Testis (tissue), 3 donors: ENCODE data around the gene VPS29. TPM values are rescaled to one million over a fixed set of nuclear protein-coding genes. Genes with fewer than 3 reads are reported as not detected.

Source experiments
- DNase-seq: peaks from one replicate; pipeline ENCODE4 v3.0.0-alpha.2; 2019
- H3K27ac ChIP-seq, 2 donors: fragments of 200-600 bp; sonication (generic); one replicate each; pipeline ENCODE4 v1.5.1; 2019
- H3K27me3 ChIP-seq: fragments of 200-600 bp; sonication (generic); one replicate; pipeline ENCODE4 v1.5.1; 2019
- H3K36me3 ChIP-seq: fragments of 200-600 bp; sonication (generic); one replicate; pipeline ENCODE4 v1.5.1; 2017; ENCODE audit warnings: low read depth; ENCODE audit errors: missing control alignments
- H3K4me1 ChIP-seq: fragments of 200-600 bp; sonication (generic); one replicate; pipeline ENCODE4 v1.5.1; 2019
- H3K4me3 ChIP-seq, 2 donors: fragments of 200-600 bp; sonication (generic); one replicate each; pipeline ENCODE4 v1.5.1; 2017 to 2019
- H3K9me3 ChIP-seq: fragments of 200-600 bp; sonication (generic); one replicate; pipeline ENCODE4 v1.5.1; 2017
- CTCF ChIP-seq, 3 experiments: fragments of 450-650 bp in 2 of 3; fragments of 200-600 bp in 1 of 3; sonication (generic) in 1 of 3; IDR thresholded peaks; one replicate each; pipeline ENCODE4 v1.5.1; 2016 to 2019; ENCODE audit warnings: antibody characterized with exemption in 3 of 3, mild to moderate bottlenecking in 2 of 3, moderate library complexity in 1 of 3
- POLR2A ChIP-seq: fragments of 450-650 bp; IDR thresholded peaks from one replicate; pipeline ENCODE4 v1.6.1; 2017; ENCODE audit warnings: antibody characterized with exemption, mild to moderate bottlenecking, moderate library complexity
- WGBS, 2 donors: methylation state at CpG; one replicate each; pipeline ENCODE4 v1.1.5; 2018; 5-methylcytosine and 5-hydroxymethylcytosine counted together
- intact Hi-C: fragments of 100-400 bp; cut with DNase I; formaldehyde crosslinking; loops from one replicate; pipeline ENCODE4 v1.15.1; 2023; ENCODE audit warnings: low total_unique reads
- polyA plus RNA-seq: library from polyadenylated mRNA; stranded (reverse); fragments of 350-450 nt; fragmentation: Illumina TruSeq; extraction: RNeasy Lipid Tissue Mini Kit (QIAGEN cat#74804); gene quantifications from one replicate; pipeline ENCODE4 v1.2.3, GENCODE V29; 2014; ENCODE audit warnings: low read depth, low replicate concordance; ENCODE audit not compliant: insufficient read depth
- total RNA-seq, 2 donors: library from RNA; depleted of rRNA; stranded (reverse); fragments of >200 nt; gene quantifications; one replicate each; pipeline ENCODE4 v1.2.3, GENCODE V29; 2016

VPS29 gene
- total and polyA plus RNA-seq, 3 donors from 2014 or later = 66.3 to 81.9 (median 74.5) TPM

GRCh38 chr12:110536834-110537604 lies 35.1 kb upstream of the VPS29 start:
- peaks cover under 1% of the 10 kb centered on the region for H3K4me1 ChIP-seq
- H3K36me3 ChIP-seq = no peaks in the 10 kb centered on the region
- TF ChIP-seq CTCF (IDR thresholded peaks at IDR 0.05) (no peak), POLR2A (no peak)
- intact Hi-C loops = no loop called here
- no peaks in the 10 kb centered on the region for H3K9me3 ChIP-seq
- WGBS, 2 donors = 80 to 85% methylated on average over 4 of the region's 4 CpGs
- DNase-seq = no peak
- no peak overlapping the region for H3K27ac ChIP-seq
- H3K4me3 ChIP-seq = no peak overlapping the region
- no peaks in the 10 kb centered on the region for H3K27me3 ChIP-seq

GRCh38 chr12:110534811-110535210 lies 32.9 kb upstream of the VPS29 start:
- TF ChIP-seq POLR2A (no peak), CTCF (IDR thresholded peaks at IDR 0.05) (no peak)
- Histone ChIP-seq H3K4me1 (peaks cover 6% of the 10 kb centered on the region), H3K36me3 (no peaks in the 10 kb centered on the region), H3K4me3 (no peak overlapping the region), H3K9me3 (no peaks in the 10 kb centered on the region), H3K27ac (no peak overlapping the region), H3K27me3 (no peaks in the 10 kb centered on the region)
- 90 to 92% methylated on average over 6 of the region's 6 CpGs for WGBS, 2 donors
- no peak for DNase-seq
- intact Hi-C loops = no loop called here

GRCh38 chr12:110533607-110534006 lies 31.7 kb upstream of the VPS29 start:
- Histone ChIP-seq H3K4me1 (peaks cover 6% of the 10 kb centered on the region), H3K4me3 (no peak overlapping the region), H3K27ac (no peak overlapping the region), H3K36me3 (no peaks in the 10 kb centered on the region), H3K9me3 (no peaks in the 10 kb centered on the region), H3K27me3 (no peaks in the 10 kb centered on the region)
- intact Hi-C loops = no loop called here
- no peak for DNase-seq
- WGBS, 2 donors = 66 to 67% methylated on average over 6 of the region's 6 CpGs
- TF ChIP-seq POLR2A = no peak
- no peak for TF ChIP-seq CTCF (IDR thresholded peaks at IDR 0.05)

- TF ChIP-seq CTCF (IDR thresholded peaks at IDR 0.05) = no peak
- no peak for TF ChIP-seq POLR2A
- Histone ChIP-seq H3K27me3 (no peaks in the 10 kb centered on the region), H3K27ac (no peak overlapping the region), H3K4me1 (peaks cover 6% of the 10 kb centered on the region), H3K4me3 (no peak overlapping the region), H3K9me3 (no peaks in the 10 kb centered on the region), H3K36me3 (no peaks in the 10 kb centered on the region)
- intact Hi-C loops = no loop called here
- WGBS, 2 donors = 93% methylated on average over 3 of the region's 3 CpGs
- no peak for DNase-seq
Observed at GRCh38 chr12:110532644-110533043, 30.7 kb upstream of the VPS29 start.
